Fibroblast of gingiva (primary cell): ENCODE data around the gene NAP1L3.

Experiments
- DNase-seq: peaks from one replicate; pipeline ENCODE4 v3.0.0-alpha.2; 2011; ENCODE audit warnings: low read depth

The NAP1L3 gene, protein sequence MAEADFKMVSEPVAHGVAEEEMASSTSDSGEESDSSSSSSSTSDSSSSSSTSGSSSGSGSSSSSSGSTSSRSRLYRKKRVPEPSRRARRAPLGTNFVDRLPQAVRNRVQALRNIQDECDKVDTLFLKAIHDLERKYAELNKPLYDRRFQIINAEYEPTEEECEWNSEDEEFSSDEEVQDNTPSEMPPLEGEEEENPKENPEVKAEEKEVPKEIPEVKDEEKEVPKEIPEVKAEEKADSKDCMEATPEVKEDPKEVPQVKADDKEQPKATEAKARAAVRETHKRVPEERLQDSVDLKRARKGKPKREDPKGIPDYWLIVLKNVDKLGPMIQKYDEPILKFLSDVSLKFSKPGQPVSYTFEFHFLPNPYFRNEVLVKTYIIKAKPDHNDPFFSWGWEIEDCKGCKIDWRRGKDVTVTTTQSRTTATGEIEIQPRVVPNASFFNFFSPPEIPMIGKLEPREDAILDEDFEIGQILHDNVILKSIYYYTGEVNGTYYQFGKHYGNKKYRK

DNA sequence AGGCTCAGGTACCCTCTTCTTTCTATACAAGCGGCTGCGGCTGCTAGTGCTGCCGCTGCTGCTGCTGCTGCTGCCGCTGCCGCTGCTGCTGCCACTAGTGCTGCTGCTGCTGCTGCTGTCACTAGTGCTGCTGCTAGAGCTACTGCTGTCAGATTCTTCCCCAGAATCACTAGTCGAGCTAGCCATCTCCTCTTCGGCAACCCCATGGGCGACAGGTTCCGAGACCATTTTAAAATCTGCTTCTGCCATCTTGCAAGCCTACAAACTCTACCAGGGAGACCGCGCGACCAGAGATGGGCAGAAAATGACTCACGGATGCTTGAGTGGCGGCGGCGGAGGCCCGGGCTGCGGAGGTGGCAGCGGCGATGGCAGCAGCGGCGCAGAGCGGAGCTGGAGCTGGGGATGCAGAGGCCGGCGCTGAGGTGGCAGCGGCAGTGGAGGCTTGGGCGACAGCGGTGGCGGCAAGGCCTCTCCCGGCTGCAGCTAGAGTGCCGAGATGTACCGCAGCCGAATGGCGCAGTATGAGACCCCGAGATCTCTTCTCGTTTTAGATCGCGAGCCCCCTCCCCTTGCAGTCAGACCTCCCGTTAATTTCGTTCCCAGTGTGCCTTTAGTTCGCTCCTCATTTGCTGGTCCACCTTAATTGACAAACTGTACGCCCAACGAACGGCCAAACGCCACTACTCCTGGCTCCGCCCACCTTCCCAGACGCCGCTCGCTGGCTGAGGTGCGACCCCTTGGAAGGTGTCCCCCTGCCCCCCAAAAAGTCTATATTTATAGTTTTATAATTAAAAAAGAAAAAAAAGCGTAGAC, at the start of gene NAP1L3:
NAP1L3 (minus strand) TSS at position 523 of the 813 bp plus-strand sequence; CDS start at position 249, 274 bp downstream.
- DNase-seq: peak; percentile 42

GRCh38 chrX:93711076-93711475, 37.7 kb upstream of the NAP1L3 start:
- DNase-seq: no peak

GRCh38 chrX:93703701-93704100, 30.3 kb upstream of the NAP1L3 start:
- no peak for DNase-seq

GRCh38 chrX:93695981-93696380, 22.6 kb upstream of the NAP1L3 start:
- DNase-seq: no peak

- DNase-seq: peak; percentile 0
Observed at GRCh38 chrX:93673869-93674271, 492 bp upstream of the NAP1L3 start, which contains the start of gene FAM133A. Gene FAM133A, plus strand, starts transcription at chrX:93674206. Its CDS starts 35,214 bp downstream, at chrX:93709420.

GRCh38 chrX:93660575-93660974, 12.8 kb downstream of the NAP1L3 start:
- DNase-seq: no peak

GRCh38 chrX:93649381-93649780, 24.0 kb downstream of the NAP1L3 start:
- no peak for DNase-seq

- DNase-seq: no peak
Observed at GRCh38 chrX:93637591-93637990, 35.8 kb downstream of the NAP1L3 start.
